ENCODE results near the gene CYP46A1. TPM values are rescaled to one million over a fixed set of nuclear protein-coding genes. Genes with fewer than 3 reads are reported as not detected.

CYP46A1 gene
- total and polyA plus RNA-seq, 8 donors = 1.2 to 6.8 (median 5.5) TPM

DNA sequence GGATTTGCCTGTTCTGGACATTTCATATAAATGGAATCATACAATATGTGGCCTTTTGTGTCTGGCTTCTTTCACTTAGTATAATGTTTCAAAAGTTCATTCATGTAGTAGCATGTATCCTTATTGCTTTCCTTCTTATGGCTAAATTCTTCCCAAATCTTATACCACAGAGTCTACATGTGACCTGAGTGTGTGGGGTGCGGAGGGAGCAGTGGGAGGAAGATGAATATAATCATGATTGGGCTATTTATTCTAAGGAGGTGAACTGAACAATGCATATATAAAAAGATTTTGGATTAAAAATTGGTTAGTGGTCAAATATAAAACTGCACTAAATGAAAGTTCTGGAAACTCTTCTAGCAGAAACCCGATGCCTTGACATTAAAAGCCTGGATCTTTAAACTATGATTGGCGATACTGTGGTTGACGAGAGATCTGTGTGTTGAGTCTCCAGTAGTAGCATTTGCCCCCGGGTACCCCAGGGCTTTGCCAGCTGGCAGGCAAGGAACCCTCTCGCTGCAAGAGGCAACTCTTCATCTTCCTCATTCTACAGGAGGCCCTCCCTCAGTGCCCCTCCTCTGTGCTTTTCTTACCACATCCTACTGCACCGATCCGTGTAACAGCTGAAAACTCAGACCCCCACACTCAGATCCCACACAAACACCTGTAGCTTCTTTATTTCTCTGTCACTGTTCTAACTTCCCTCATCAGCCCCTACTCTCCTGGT, 2.6 kb downstream of the CYP46A1 start:
- DNase-seq (no peak), ATAC-seq (no peak)
- no peak overlapping the region for H3K27ac ChIP-seq
- H3K9me3 ChIP-seq = no peaks in the 10 kb centered on the region
- peaks cover 0 to 34% of the 10 kb centered on the region in 2 donors for H3K27me3 ChIP-seq
- H3K36me3 ChIP-seq = no peaks in the 10 kb centered on the region
- peaks cover 7 to 21% of the 10 kb centered on the region in 2 donors for H3K4me1 ChIP-seq
- TF ChIP-seq, protein P1, sequence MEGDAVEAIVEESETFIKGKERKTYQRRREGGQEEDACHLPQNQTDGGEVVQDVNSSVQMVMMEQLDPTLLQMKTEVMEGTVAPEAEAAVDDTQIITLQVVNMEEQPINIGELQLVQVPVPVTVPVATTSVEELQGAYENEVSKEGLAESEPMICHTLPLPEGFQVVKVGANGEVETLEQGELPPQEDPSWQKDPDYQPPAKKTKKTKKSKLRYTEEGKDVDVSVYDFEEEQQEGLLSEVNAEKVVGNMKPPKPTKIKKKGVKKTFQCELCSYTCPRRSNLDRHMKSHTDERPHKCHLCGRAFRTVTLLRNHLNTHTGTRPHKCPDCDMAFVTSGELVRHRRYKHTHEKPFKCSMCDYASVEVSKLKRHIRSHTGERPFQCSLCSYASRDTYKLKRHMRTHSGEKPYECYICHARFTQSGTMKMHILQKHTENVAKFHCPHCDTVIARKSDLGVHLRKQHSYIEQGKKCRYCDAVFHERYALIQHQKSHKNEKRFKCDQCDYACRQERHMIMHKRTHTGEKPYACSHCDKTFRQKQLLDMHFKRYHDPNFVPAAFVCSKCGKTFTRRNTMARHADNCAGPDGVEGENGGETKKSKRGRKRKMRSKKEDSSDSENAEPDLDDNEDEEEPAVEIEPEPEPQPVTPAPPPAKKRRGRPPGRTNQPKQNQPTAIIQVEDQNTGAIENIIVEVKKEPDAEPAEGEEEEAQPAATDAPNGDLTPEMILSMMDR (IDR thresholded peaks at IDR 0.05) = no peak
- intact Hi-C loops (cut with DNase I) = no loop called here
- H3K4me3 ChIP-seq = no peak overlapping the region

- Histone ChIP-seq H3K4me3 (no peak overlapping the region), H3K9me3 (no peaks in the 10 kb centered on the region), H3K36me3 (no peaks in the 10 kb centered on the region), H3K27me3 (peaks cover 0 to 34% of the 10 kb centered on the region in 2 donors), H3K4me1 (peaks cover 7 to 21% of the 10 kb centered on the region in 2 donors), H3K27ac (no peak overlapping the region)
- TF ChIP-seq, protein P1 (IDR thresholded peaks at IDR 0.05) = peak; percentile 45 to 48
- no peak for DNase-seq
- no peak for ATAC-seq
- intact Hi-C loops (cut with DNase I) = no loop called here
Measured at GRCh38 chr14:99687284-99688209, 3.4 kb downstream of the CYP46A1 start.

GRCh38 chr14:99688210-99688581, 4.1 kb downstream of the CYP46A1 start:
- TF ChIP-seq, protein P1 (IDR thresholded peaks at IDR 0.05) = no peak
- no peak overlapping the region for H3K4me3 ChIP-seq
- intact Hi-C loops (cut with DNase I) = no loop called here
- ATAC-seq (no peak), DNase-seq (no peak)
- no peak overlapping the region for H3K27ac ChIP-seq
- H3K36me3 ChIP-seq = no peaks in the 10 kb centered on the region
- peaks cover 0 to 34% of the 10 kb centered on the region in 2 donors for H3K27me3 ChIP-seq
- no peaks in the 10 kb centered on the region for H3K9me3 ChIP-seq
- peaks cover 3 to 15% of the 10 kb centered on the region in 2 donors for H3K4me1 ChIP-seq

DNA sequence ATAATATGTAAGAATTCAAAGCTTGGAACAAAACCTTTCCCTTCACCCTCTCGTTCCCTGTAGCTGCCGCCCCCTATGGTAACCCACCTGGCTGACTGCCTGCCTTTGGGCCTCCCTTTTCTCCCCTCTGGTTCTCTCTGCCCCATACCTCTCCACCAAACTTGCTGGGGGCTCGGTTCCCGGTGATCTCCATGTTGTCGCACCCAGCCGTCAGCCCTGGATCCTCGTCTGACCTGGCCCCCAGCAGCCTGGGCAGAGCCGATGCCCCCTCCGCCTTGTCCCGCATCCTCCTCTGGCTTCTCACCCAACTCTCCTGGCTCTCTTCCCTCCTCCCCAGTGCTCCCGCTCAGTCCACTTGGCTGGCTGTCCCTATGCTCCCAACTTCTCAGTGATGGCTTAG, 4.5 kb downstream of the CYP46A1 start:
- H3K27me3 ChIP-seq = peaks cover 0 to 34% of the 10 kb centered on the region in 2 donors
- TF ChIP-seq, protein P1 (IDR thresholded peaks at IDR 0.05) = no peak
- no peaks in the 10 kb centered on the region for H3K36me3 ChIP-seq
- peaks cover 0 to 11% of the 10 kb centered on the region in 2 donors for H3K4me1 ChIP-seq
- no peak overlapping the region for H3K27ac ChIP-seq
- H3K4me3 ChIP-seq = no peak overlapping the region
- H3K9me3 ChIP-seq = no peaks in the 10 kb centered on the region
- DNase-seq (no peak), ATAC-seq (no peak)
- intact Hi-C loops (cut with DNase I) = no loop called here
